Measurements from ENCODE around the gene TMEM201. TPM values are rescaled to one million over a fixed set of nuclear protein-coding genes. Genes with fewer than 3 reads are reported as not detected.

TMEM201 gene
- total and polyA plus RNA-seq, 2 of the 8 experiments (the other 6 are each of a cell fraction or from before 2014, with no cell fraction given), result 8.2 to 27.1 TPM

GRCh38 chr1:9595968-9596340, 7.2 kb downstream of the TMEM201 start:
- Histone ChIP-seq H3K18ac (ENCODE audit: extremely low read depth, low read length) (no peak overlapping the region; the same call in 1 of the 2 replicates), H3K9me3 (ENCODE audit: insufficient read depth in 2 of 2, low read depth in 1 of 2, low read length in 1 of 2) (no peaks in the 10 kb centered on the region), H4K91ac (replicated peaks; ENCODE audit: insufficient read length, low read length) (no peak overlapping the region), H3K56ac (replicated peaks; ENCODE audit: insufficient read length, low read depth, low read length) (no peak overlapping the region), H4K8ac (ENCODE audit: extremely low read depth, insufficient read depth, low read length) (no peak overlapping the region), H3K4me2 (ENCODE audit: insufficient read depth in 1 of 2, low read depth in 2 of 2, low read length in 2 of 2) (no peak overlapping the region), H2BK120ac (replicated peaks; ENCODE audit: low read depth, low read length) (no peak overlapping the region), H2BK20ac (ENCODE audit: low read length) (no peak overlapping the region), H3K79me2 (ENCODE audit: control insufficient read depth in 1 of 2, insufficient read depth in 2 of 2, low read length in 2 of 2) (peaks cover 4 to 53% of the 10 kb centered on the region in 2 experiments; a peak in 3 of 4 replicates), H4K20me1 (replicated peaks in 1 of 2; ENCODE audit: control insufficient read depth in 1 of 2, insufficient read depth in 2 of 2, low read length in 2 of 2) (peaks cover 28 to 35% of the 10 kb centered on the region in 2 experiments), H2BK12ac (ENCODE audit: low read depth, low read length) (no peak overlapping the region), H3K4ac (replicated peaks; ENCODE audit: insufficient read length, low read depth, low read length) (no peak overlapping the region), H4K5ac (ENCODE audit: insufficient read length, low read depth, low read length) (no peak overlapping the region), H2BK5ac (ENCODE audit: low read depth, low read length) (no peak overlapping the region), H3K4me3 (ENCODE audit: extremely low read depth in 1 of 4, insufficient read depth in 2 of 4, low read depth in 3 of 4, low read length in 4 of 4) (no peak overlapping the region), H3K23me2 (ENCODE audit: low read depth, low read length) (no peaks in the 10 kb centered on the region), H3K36me3 (ENCODE audit: control insufficient read depth in 2 of 4, insufficient read depth in 4 of 4, low read length in 3 of 4) (peaks cover 0 to 14% (median 9%) of the 10 kb centered on the region in 4 experiments; a peak in 7 of 8 replicates), H3K14ac (ENCODE audit: insufficient read length) (no peak overlapping the region), H2AK5ac (ENCODE audit: low read depth, low read length) (no peak overlapping the region), H3K27me3 (replicated peaks in 1 of 4; ENCODE audit: control insufficient read depth in 3 of 4, extremely low read depth in 1 of 4, insufficient read depth in 3 of 4, low read length in 3 of 4) (no peaks in the 10 kb centered on the region), H3K27ac (ENCODE audit: low read depth, low read length) (no peak overlapping the region), H3K79me1 (ENCODE audit: low read depth, low read length) (peaks cover 15% of the 10 kb centered on the region), H3K4me1 (replicated peaks in 1 of 4; ENCODE audit: control insufficient read depth in 3 of 4, insufficient read depth in 4 of 4, low read length in 3 of 4) (peaks cover 0 to 27% (median 21%) of the 10 kb centered on the region in 4 experiments; a peak in 5 of 7 replicates), H3K9ac (replicated peaks in 1 of 4; ENCODE audit: extremely low read depth in 1 of 4, low read depth in 3 of 4, low read length in 3 of 4) (no peak overlapping the region), H2AFZ (ENCODE audit: low read length) (no peak overlapping the region), H3K23ac (ENCODE audit: insufficient read length) (no peak overlapping the region), H2BK15ac (ENCODE audit: low read length) (no peak overlapping the region)
- ChIA-PET CTCF (ENCODE audit: partially characterized antibody) (interaction anchor here (1.5 to 1.8 kb wide), 2 partner anchors 18 to 20 kb away, joined by 4 to 7 read pairs; no protein-coding TSS in a partner anchor), POLR2A (ENCODE audit: partially characterized antibody) (no interaction called here)
- TF ChIP-seq TAF1 (IDR thresholded peaks at IDR 0.05; ENCODE audit: low read depth, low read length) (no peak), RNF2 (IDR thresholded peaks at IDR 0.05; ENCODE audit: borderline replicate concordance, low read depth, low read length, missing control alignments, poor library complexity, severe bottlenecking) (no peak), RBBP5 (IDR thresholded peaks at IDR 0.05; ENCODE audit: borderline replicate concordance, low read depth, low read length) (no peak), KDM4A (IDR thresholded peaks at IDR 0.05; ENCODE audit: low read depth, low read length, severe bottlenecking) (no peak), EZH2 (IDR thresholded peaks at IDR 0.05; ENCODE audit: low read depth, low read length, severe bottlenecking) (no peak), YY1 (IDR thresholded peaks at IDR 0.05; ENCODE audit: low read depth, low read length) (no peak), CEBPB (IDR thresholded peaks at IDR 0.05; ENCODE audit: low read depth, low read length) (no peak), RXRA (IDR thresholded peaks at IDR 0.05; ENCODE audit: insufficient read depth, low read depth, low read length) (no peak), SRF (IDR thresholded peaks at IDR 0.05; ENCODE audit: low read depth, low read length) (no peak), PHF8 (conservative IDR thresholded peaks at IDR 0.05; ENCODE audit: low read depth, low read length) (no peak), NRF1 (IDR thresholded peaks at IDR 0.05; ENCODE audit: low read depth, low read length) (no peak), BCL11A (IDR thresholded peaks at IDR 0.05; ENCODE audit: low read depth in 2 of 2, low read length in 2 of 2) (no peak), JUND (IDR thresholded peaks at IDR 0.05; ENCODE audit: low read length) (no peak), SIN3A (conservative IDR thresholded peaks at IDR 0.05 in 1 of 2, IDR thresholded peaks at IDR 0.05 in 1 of 2; ENCODE audit: low read depth in 1 of 2, low read length in 2 of 2) (no peak)
- FAIRE-seq, result no peak
- WGBS, 2 experiments (ENCODE audit: extremely low coverage in 1 of 2, insufficient coverage in 1 of 2, insufficient read length in 1 of 2, insufficient replicate concordance in 2 of 2, low coverage in 1 of 2, low lambda C conversion rate in 2 of 2, missing lambda C conversion rate in 1 of 2), result 94% methylated on average over 9 of the region's 12 CpGs; no CpG with 5 or more reads in 1 of the 2 experiments
- DNase-seq (ENCODE audit: low read depth in 1 of 2, low spot score in 2 of 2), result no peak
